Upper lobe of left lung (tissue), 4 donors: ENCODE data around the gene SCAMP2.
A peak's percentile ranks its signal among the peaks of the same experiment; 100 is the strongest.

Experiments used
- POLR2A ChIP-seq, 4 donors: fragments of 450-650 bp; IDR thresholded peaks; one replicate each; pipeline ENCODE4 v1.5.1; 2016 to 2017; ENCODE audit warnings: antibody characterized with exemption in 4 of 4, mild to moderate bottlenecking in 2 of 4
- POLR2AphosphoS5 ChIP-seq, 2 donors: sonication (generic); formaldehyde crosslinking; IDR thresholded peaks; one replicate each; pipeline ENCODE4 v1.5.1; 2017; ENCODE audit warnings: antibody characterized with exemption in 2 of 2

DNA sequence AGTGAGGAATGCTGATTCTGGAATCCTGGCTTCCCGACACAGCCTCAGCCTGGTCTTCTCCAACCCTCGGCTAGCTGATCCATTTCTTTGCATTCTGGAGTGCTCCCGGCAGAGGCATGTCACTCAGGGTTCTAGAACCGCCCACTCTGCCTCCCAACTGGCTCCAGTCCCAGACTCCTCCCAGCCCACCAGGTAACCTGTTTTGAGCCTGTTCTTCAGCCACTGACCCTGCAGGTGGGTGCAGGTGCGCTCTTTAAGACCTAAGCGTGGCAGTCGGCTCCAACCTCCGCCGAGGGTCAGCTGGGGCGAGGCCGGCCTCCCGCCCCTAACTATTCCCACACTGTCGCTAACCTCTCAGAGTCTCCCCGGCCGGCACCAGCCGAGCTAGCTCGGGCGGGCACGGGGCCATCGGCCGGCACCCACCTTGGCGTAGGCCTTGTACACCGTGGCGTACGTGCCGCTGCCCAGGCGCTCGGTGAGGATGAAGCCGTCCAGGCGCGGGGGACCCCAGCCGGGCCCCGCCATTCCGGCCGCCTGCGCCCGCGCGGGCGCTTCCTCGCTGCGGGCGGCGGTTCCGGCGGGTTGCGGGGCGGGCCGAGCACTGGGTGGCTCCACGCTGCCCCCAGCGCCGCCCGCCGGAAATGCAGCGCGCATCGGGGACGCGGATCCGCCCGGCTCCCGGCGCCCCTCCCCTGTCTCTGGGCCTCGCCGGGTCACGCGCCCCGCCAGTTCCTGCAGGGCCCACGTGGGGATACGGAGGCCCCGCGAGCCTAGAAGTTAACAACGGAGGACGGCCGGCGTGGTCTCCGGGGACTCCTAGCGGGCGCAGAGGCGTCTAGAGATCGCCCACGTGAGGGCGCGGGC, 30.4 kb downstream of the SCAMP2 start, which contains the start of gene ULK3:
- TF ChIP-seq POLR2A (IDR thresholded peaks at IDR 0.05) (peak in 3 of 4 donors; percentile 57 to 81 (median 70)), POLR2AphosphoS5 (IDR thresholded peaks at IDR 0.05) (peak; percentile 21 to 55)
